Osteoblast (primary cell): ENCODE data around the gene NLRP12. TPM values are rescaled to one million over a fixed set of nuclear protein-coding genes. Genes with fewer than 3 reads are reported as not detected.

Source experiments
- DNase-seq: peaks from one replicate; pipeline ENCODE4 v3.0.0; 2011; ENCODE audit warnings: low spot score, mixed read lengths; ENCODE audit not compliant: insufficient read length; ENCODE audit errors: missing footprints
- H2AFZ ChIP-seq: 2 replicates; pipeline ENCODE4 v1.6.0; 2011; ENCODE audit warnings: mild to moderate bottlenecking, low read length
- H3K27ac ChIP-seq: 2 replicates; pipeline ENCODE4 v1.5.1; 2011; ENCODE audit warnings: mild to moderate bottlenecking, low read depth, low read length, moderate library complexity
- H3K27me3 ChIP-seq: 2 replicates; pipeline ENCODE4 v1.6.0; 2012; ENCODE audit warnings: mild to moderate bottlenecking, control low read depth, inconsistent platforms, low read length, moderate library complexity; ENCODE audit not compliant: insufficient read depth
- H3K36me3 ChIP-seq: 2 replicates; pipeline ENCODE4 v1.5.1; 2011; ENCODE audit warnings: mild to moderate bottlenecking, low read length, control low read depth, moderate library complexity; ENCODE audit not compliant: insufficient read depth
- H3K4me1 ChIP-seq: 2 replicates; pipeline ENCODE4 v1.5.1; 2011; ENCODE audit warnings: mild to moderate bottlenecking, low read length, control low read depth, moderate library complexity; ENCODE audit not compliant: insufficient read depth
- H3K4me2 ChIP-seq: 2 replicates; pipeline ENCODE4 v1.6.0; 2011; ENCODE audit warnings: mild to moderate bottlenecking, low read length; ENCODE audit not compliant: insufficient read depth
- H3K4me3 ChIP-seq: fragments of 200-600 bp; sonication (generic); 3 replicates; pipeline ENCODE4 v1.5.1; 2012; ENCODE audit warnings: mild to moderate bottlenecking, low read length, inconsistent platforms; ENCODE audit not compliant: insufficient read depth
- H3K79me2 ChIP-seq: 2 replicates; pipeline ENCODE4 v1.6.0; 2012; ENCODE audit warnings: mild to moderate bottlenecking, low read length, control low read depth, inconsistent platforms; ENCODE audit not compliant: insufficient read depth
- H3K9me3 ChIP-seq: 2 replicates; pipeline ENCODE4 v1.5.1; 2011; ENCODE audit warnings: low read depth, low read length, control low read depth
- H4K20me1 ChIP-seq: 2 replicates; pipeline ENCODE4 v1.6.0; 2012; ENCODE audit warnings: mild to moderate bottlenecking, low read length, control low read depth; ENCODE audit not compliant: insufficient read depth
- total RNA-seq: library from RNA; depleted of rRNA; stranded (reverse); fragments of >200 nt; gene quantifications from 2 replicates; pipeline ENCODE4 v1.2.3, GENCODE V29; 2012
- TF ChIP-seq, protein P1 (sequence below): IDR thresholded peaks from 2 replicates; pipeline ENCODE4 v1.5.1; 2011; ENCODE audit warnings: mild to moderate bottlenecking, low read depth, low read length, moderate library complexity; ENCODE audit errors: extremely low read depth

The NLRP12 gene
- total RNA-seq, 1 donor: not detected

DNA sequence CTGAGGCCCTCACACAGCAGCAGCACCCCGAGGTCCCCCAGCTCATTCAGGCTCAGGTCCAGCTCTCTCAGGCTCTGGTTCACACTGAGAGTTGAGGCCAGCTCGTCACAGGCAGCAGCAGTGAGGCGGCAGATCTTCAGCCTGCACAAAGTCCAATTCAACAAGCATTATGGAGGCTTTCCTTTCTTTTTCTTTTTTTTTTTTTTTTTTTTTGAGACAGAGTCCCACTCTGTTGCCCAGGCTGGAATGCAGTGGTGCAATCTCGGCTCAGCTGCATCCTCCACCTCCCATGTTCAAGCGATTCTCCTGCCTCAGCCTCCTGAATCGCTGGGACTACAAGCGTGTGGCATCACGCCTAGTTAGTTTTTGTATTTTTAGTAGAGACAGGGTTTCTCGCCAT, 22.9 kb downstream of the NLRP12 start:
- Histone ChIP-seq H3K79me2 (no peaks in the 10 kb centered on the region), H3K36me3 (no peaks in the 10 kb centered on the region), H3K4me3 (no peak overlapping the region), H2AFZ (no peak overlapping the region), H3K27me3 (no peaks in the 10 kb centered on the region), H3K4me1 (no peaks in the 10 kb centered on the region), H3K4me2 (no peak overlapping the region), H4K20me1 (no peaks in the 10 kb centered on the region), H3K9me3 (no peaks in the 10 kb centered on the region), H3K27ac (no peak overlapping the region)
- DNase-seq: no peak
- TF ChIP-seq, protein P1, sequence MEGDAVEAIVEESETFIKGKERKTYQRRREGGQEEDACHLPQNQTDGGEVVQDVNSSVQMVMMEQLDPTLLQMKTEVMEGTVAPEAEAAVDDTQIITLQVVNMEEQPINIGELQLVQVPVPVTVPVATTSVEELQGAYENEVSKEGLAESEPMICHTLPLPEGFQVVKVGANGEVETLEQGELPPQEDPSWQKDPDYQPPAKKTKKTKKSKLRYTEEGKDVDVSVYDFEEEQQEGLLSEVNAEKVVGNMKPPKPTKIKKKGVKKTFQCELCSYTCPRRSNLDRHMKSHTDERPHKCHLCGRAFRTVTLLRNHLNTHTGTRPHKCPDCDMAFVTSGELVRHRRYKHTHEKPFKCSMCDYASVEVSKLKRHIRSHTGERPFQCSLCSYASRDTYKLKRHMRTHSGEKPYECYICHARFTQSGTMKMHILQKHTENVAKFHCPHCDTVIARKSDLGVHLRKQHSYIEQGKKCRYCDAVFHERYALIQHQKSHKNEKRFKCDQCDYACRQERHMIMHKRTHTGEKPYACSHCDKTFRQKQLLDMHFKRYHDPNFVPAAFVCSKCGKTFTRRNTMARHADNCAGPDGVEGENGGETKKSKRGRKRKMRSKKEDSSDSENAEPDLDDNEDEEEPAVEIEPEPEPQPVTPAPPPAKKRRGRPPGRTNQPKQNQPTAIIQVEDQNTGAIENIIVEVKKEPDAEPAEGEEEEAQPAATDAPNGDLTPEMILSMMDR: no peak

GRCh38 chr19:53795019-53795418, 29.1 kb downstream of the NLRP12 start:
- Histone ChIP-seq H3K4me2 (no peak overlapping the region), H3K27ac (no peak overlapping the region), H3K79me2 (no peaks in the 10 kb centered on the region), H3K36me3 (no peaks in the 10 kb centered on the region), H4K20me1 (no peaks in the 10 kb centered on the region), H3K4me1 (no peaks in the 10 kb centered on the region), H3K27me3 (no peaks in the 10 kb centered on the region), H3K4me3 (no peak overlapping the region), H3K9me3 (no peaks in the 10 kb centered on the region), H2AFZ (no peak overlapping the region)
- DNase-seq: no peak
- TF ChIP-seq, protein P1: no peak

DNA sequence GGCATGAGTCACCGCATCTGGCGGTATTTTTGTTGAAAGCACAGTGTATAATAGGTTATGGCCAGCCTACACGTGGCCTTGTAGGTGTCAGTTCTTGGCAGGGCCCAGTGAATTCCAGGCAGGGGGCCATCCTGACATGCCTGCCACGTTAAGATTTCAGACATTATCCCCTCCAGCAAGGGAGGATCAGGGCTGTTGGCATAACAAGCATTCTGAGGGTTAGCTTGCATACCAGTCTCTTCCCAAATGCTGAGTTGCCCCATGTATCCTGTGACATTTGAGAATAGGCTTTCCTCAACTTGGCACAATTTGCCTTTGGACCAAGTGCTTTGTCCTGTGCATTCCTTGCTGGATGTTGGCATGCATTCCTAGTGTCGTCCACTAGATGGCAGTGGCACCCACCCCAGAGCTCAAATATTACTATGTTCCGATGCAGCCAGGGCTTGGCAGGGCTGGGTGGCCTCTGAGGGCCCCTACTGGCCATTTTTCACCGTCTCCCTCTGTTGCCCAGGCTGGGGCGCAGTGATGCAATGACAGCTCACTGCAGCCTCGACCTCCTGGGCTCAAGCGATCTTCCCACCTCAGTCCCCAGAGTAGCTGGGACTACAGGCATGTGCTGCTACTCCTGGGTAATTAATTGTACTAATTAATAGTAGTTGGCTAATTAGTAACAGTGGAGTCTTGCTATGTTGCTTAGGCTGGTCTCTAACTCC, 31.2 kb downstream of the NLRP12 start:
- TF ChIP-seq, protein P1: peak; percentile 99
- H3K4me1 ChIP-seq: no peaks in the 10 kb centered on the region
- H3K9me3 ChIP-seq: no peaks in the 10 kb centered on the region
- H2AFZ ChIP-seq: no peak overlapping the region
- no peaks in the 10 kb centered on the region for H3K36me3 ChIP-seq
- H3K4me2 ChIP-seq: no peak overlapping the region
- H3K79me2 ChIP-seq: no peaks in the 10 kb centered on the region
- DNase-seq: peak; percentile 97
- H3K4me3 ChIP-seq: no peak overlapping the region
- H4K20me1 ChIP-seq: no peaks in the 10 kb centered on the region
- H3K27me3 ChIP-seq: no peaks in the 10 kb centered on the region
- H3K27ac ChIP-seq: no peak overlapping the region

GRCh38 chr19:53789708-53790678, 34.1 kb downstream of the NLRP12 start:
- Histone ChIP-seq H3K4me2 (no peak overlapping the region), H3K9me3 (no peaks in the 10 kb centered on the region), H3K79me2 (no peaks in the 10 kb centered on the region), H2AFZ (no peak overlapping the region), H4K20me1 (no peaks in the 10 kb centered on the region), H3K27me3 (no peaks in the 10 kb centered on the region), H3K36me3 (no peaks in the 10 kb centered on the region), H3K27ac (no peak overlapping the region), H3K4me1 (no peaks in the 10 kb centered on the region), H3K4me3 (no peak overlapping the region)
- TF ChIP-seq, protein P1: no peak
- DNase-seq: no peak
